Dendritic cell treated with granulocyte-macrophage colony-stimulating factor and Interleukin-4, amounts not matched to agents 40 ng/mL and 50 ng/mL, for 4 days (primary cell): Measurements from ENCODE around the gene KNDC1.
A peak's percentile ranks its signal among the peaks of the same experiment; 100 is the strongest.
"Not testable (repeated sequence)": the region's sequence is repeated elsewhere in the genome, so short reads cannot be mapped to it uniquely, and the experiment has no call there.

Source experiments
- H3K27ac Mint-ChIP-seq: one replicate; pipeline ENCODE4 v1.8.0; 2022; ENCODE audit warnings: mild to moderate bottlenecking, mixed read lengths
- H3K27me3 Mint-ChIP-seq: one replicate; pipeline ENCODE4 v1.8.0; 2022; ENCODE audit warnings: mild to moderate bottlenecking, mixed read lengths
- H3K36me3 Mint-ChIP-seq: one replicate; pipeline ENCODE4 v1.8.0; 2022; ENCODE audit warnings: low read depth, mixed read lengths
- H3K4me1 Mint-ChIP-seq: one replicate; pipeline ENCODE4 v1.8.0; 2022; ENCODE audit warnings: low read depth, mixed read lengths
- H3K4me3 Mint-ChIP-seq: one replicate; pipeline ENCODE4 v1.8.0; 2022; ENCODE audit warnings: mild to moderate bottlenecking, moderate library complexity, mixed read lengths
- H3K9me3 Mint-ChIP-seq: one replicate; pipeline ENCODE4 v1.8.0; 2022; ENCODE audit warnings: mixed read lengths
- intact Hi-C: fragments of 100-400 bp; cut with micrococcal nuclease; formaldehyde crosslinking; loops from one replicate; pipeline ENCODE4 v1.15.0; 2022

The KNDC1 gene

GRCh38 chr10:133258066-133258817, 98.2 kb downstream of the KNDC1 start:
- H3K27ac Mint-ChIP-seq, result peak overlapping the region; percentile 100
- no peaks in the 10 kb centered on the region for H3K9me3 Mint-ChIP-seq
- H3K4me3 Mint-ChIP-seq, result peak overlapping the region; percentile 69
- H3K36me3 Mint-ChIP-seq, result peaks cover 11% of the 10 kb centered on the region
- intact Hi-C loops, result loop anchor here (2.0 to 5.0 kb wide), 2 partner anchors 21 to 246 kb away; no protein-coding TSS in a partner anchor
- peaks cover 3% of the 10 kb centered on the region for H3K27me3 Mint-ChIP-seq
- H3K4me1 Mint-ChIP-seq, result peaks cover 78% of the 10 kb centered on the region

GRCh38 chr10:133258818-133259601, 99.0 kb downstream of the KNDC1 start:
- Mint-ChIP-seq H3K9me3 (no peaks in the 10 kb centered on the region), H3K4me3 (peak overlapping the region; percentile 57), H3K27me3 (peaks cover 3% of the 10 kb centered on the region), H3K27ac (peak overlapping the region; percentile 100), H3K4me1 (peaks cover 78% of the 10 kb centered on the region), H3K36me3 (peaks cover 19% of the 10 kb centered on the region)
- intact Hi-C loops, result loop anchor here (1.0 to 5.0 kb wide), 3 partner anchors 20 to 247 kb away; partner anchors contain the start of genes TUBGCP2 and ZNF511

GRCh38 chr10:133259602-133259989, 99.6 kb downstream of the KNDC1 start:
- Mint-ChIP-seq H3K4me3 (peak overlapping the region; percentile 57), H3K9me3 (no peaks in the 10 kb centered on the region), H3K27me3 (peaks cover 3% of the 10 kb centered on the region), H3K36me3 (peaks cover 24% of the 10 kb centered on the region), H3K4me1 (peaks cover 78% of the 10 kb centered on the region), H3K27ac (peak overlapping the region; percentile 100)
- intact Hi-C loops, result loop anchor here (1.0 to 5.0 kb wide), 3 partner anchors 19 to 247 kb away; partner anchors contain the start of genes TUBGCP2 and ZNF511

GRCh38 chr10:133260895-133261725, 101.1 kb downstream of the KNDC1 start:
- Mint-ChIP-seq H3K4me3 (peak overlapping the region; percentile 76), H3K36me3 (peaks cover 35% of the 10 kb centered on the region), H3K9me3 (no peaks in the 10 kb centered on the region), H3K27ac (peak overlapping the region; percentile 100), H3K4me1 (peaks cover 82% of the 10 kb centered on the region), H3K27me3 (no peaks in the 10 kb centered on the region)
- intact Hi-C loops, result no loop called here

GRCh38 chr10:133261726-133262325, 101.8 kb downstream of the KNDC1 start:
- H3K4me3 Mint-ChIP-seq, result peak overlapping the region; percentile 76
- intact Hi-C loops, result no loop called here
- peak overlapping the region; percentile 100 for H3K27ac Mint-ChIP-seq
- peaks cover 89% of the 10 kb centered on the region for H3K4me1 Mint-ChIP-seq
- peaks cover 42% of the 10 kb centered on the region for H3K36me3 Mint-ChIP-seq
- H3K9me3 Mint-ChIP-seq, result no peaks in the 10 kb centered on the region
- no peaks in the 10 kb centered on the region for H3K27me3 Mint-ChIP-seq

GRCh38 chr10:133262696-133263095, 102.7 kb downstream of the KNDC1 start:
- no peaks in the 10 kb centered on the region for H3K9me3 Mint-ChIP-seq
- peak overlapping the region; percentile 39 for H3K4me3 Mint-ChIP-seq
- H3K27ac Mint-ChIP-seq, result peak overlapping the region; percentile 100
- peaks cover 82% of the 10 kb centered on the region for H3K4me1 Mint-ChIP-seq
- intact Hi-C loops, result no loop called here
- no peaks in the 10 kb centered on the region for H3K27me3 Mint-ChIP-seq
- H3K36me3 Mint-ChIP-seq, result peaks cover 51% of the 10 kb centered on the region

GRCh38 chr10:133263674-133264073, 103.7 kb downstream of the KNDC1 start:
- Mint-ChIP-seq H3K27me3 (no peaks in the 10 kb centered on the region), H3K27ac (peak overlapping the region; percentile 100), H3K9me3 (no peaks in the 10 kb centered on the region), H3K36me3 (peaks cover 60% of the 10 kb centered on the region), H3K4me3 (no peak overlapping the region), H3K4me1 (peaks cover 74% of the 10 kb centered on the region)
- intact Hi-C loops, result no loop called here

- Mint-ChIP-seq H3K4me1 (peaks cover 66% of the 10 kb centered on the region), H3K4me3 (peak overlapping the region; percentile 45), H3K27ac (peak overlapping the region; percentile 100), H3K27me3 (no peaks in the 10 kb centered on the region), H3K9me3 (no peaks in the 10 kb centered on the region), H3K36me3 (peaks cover 68% of the 10 kb centered on the region)
- intact Hi-C loops, result no loop called here
Measured at GRCh38 chr10:133264461-133264860, 104.4 kb downstream of the KNDC1 start.

- H3K27me3 Mint-ChIP-seq, H3K9me3 Mint-ChIP-seq, H3K4me3 Mint-ChIP-seq, intact Hi-C loops: not testable (repeated sequence)
- Mint-ChIP-seq H3K4me1 (peaks cover 60% of the 10 kb centered on the region), H3K36me3 (peaks cover 74% of the 10 kb centered on the region), H3K27ac (peak overlapping the region; percentile 100)
Measured at GRCh38 chr10:133265052-133265451, 105.0 kb downstream of the KNDC1 start.

- intact Hi-C loops, result no loop called here
- Mint-ChIP-seq H3K4me1 (peaks cover 49% of the 10 kb centered on the region), H3K27me3 (no peaks in the 10 kb centered on the region), H3K9me3 (no peaks in the 10 kb centered on the region), H3K4me3 (no peak overlapping the region), H3K36me3 (peaks cover 86% of the 10 kb centered on the region), H3K27ac (peak overlapping the region; percentile 100)
Measured at GRCh38 chr10:133266056-133266795, 106.2 kb downstream of the KNDC1 start.

- no peak overlapping the region for H3K27ac Mint-ChIP-seq
- H3K4me1 Mint-ChIP-seq, result peaks cover 51% of the 10 kb centered on the region
- H3K36me3 Mint-ChIP-seq, result peaks cover 95% of the 10 kb centered on the region
- no peaks in the 10 kb centered on the region for H3K27me3 Mint-ChIP-seq
- no peaks in the 10 kb centered on the region for H3K9me3 Mint-ChIP-seq
- no peak overlapping the region for H3K4me3 Mint-ChIP-seq
- intact Hi-C loops, result no loop called here
Measured at GRCh38 chr10:133267293-133267692, 107.3 kb downstream of the KNDC1 start.

GRCh38 chr10:133267829-133268228, 107.8 kb downstream of the KNDC1 start:
- Mint-ChIP-seq H3K36me3 (peaks cover 95% of the 10 kb centered on the region), H3K27me3 (no peaks in the 10 kb centered on the region), H3K9me3 (no peaks in the 10 kb centered on the region), H3K4me1 (peaks cover 51% of the 10 kb centered on the region), H3K4me3 (no peak overlapping the region), H3K27ac (no peak overlapping the region)
- intact Hi-C loops, result no loop called here

- H3K4me1 Mint-ChIP-seq, result peaks cover 46% of the 10 kb centered on the region
- intact Hi-C loops, result no loop called here
- H3K9me3 Mint-ChIP-seq, result no peaks in the 10 kb centered on the region
- peaks cover 95% of the 10 kb centered on the region for H3K36me3 Mint-ChIP-seq
- no peak overlapping the region for H3K27ac Mint-ChIP-seq
- no peaks in the 10 kb centered on the region for H3K27me3 Mint-ChIP-seq
- H3K4me3 Mint-ChIP-seq, result no peak overlapping the region
Measured at GRCh38 chr10:133268532-133268931, 108.5 kb downstream of the KNDC1 start.
